NCI-H69 (cell line): ENCODE data around the gene AKR1B1.

Source experiments
- DNase-seq: peaks from one replicate; lab custom pipeline; 2025; lab: John Stamatoyannopoulos, UW

AKR1B1 gene

GRCh38 chr7:134415700-134416099 lies 43.2 kb downstream of the AKR1B1 start:
- DNase-seq = no peak

GRCh38 chr7:134414109-134414508 lies 44.8 kb downstream of the AKR1B1 start:
- DNase-seq = peak; percentile 65

GRCh38 chr7:134407311-134407710 lies 51.6 kb downstream of the AKR1B1 start:
- DNase-seq = no peak

- DNase-seq = no peak
These were observed 52.5 kb downstream of the AKR1B1 start for GRCh38 chr7:134406431-134406830.

GRCh38 chr7:134405299-134405698 lies 53.6 kb downstream of the AKR1B1 start:
- DNase-seq = no peak

GRCh38 chr7:134403062-134403461 lies 55.8 kb downstream of the AKR1B1 start:
- no peak for DNase-seq

GRCh38 chr7:134400859-134401258 lies 58.0 kb downstream of the AKR1B1 start:
- DNase-seq = no peak

GRCh38 chr7:134396031-134396430 lies 62.9 kb downstream of the AKR1B1 start:
- DNase-seq = no peak

- no peak for DNase-seq
These were observed 63.3 kb downstream of the AKR1B1 start for GRCh38 chr7:134395604-134396003.

- no peak for DNase-seq
These were observed 64.8 kb downstream of the AKR1B1 start for GRCh38 chr7:134394056-134394455.
